Measurements from ENCODE around the gene SMIM33.

SMIM33 gene

GRCh38 chr5:139514486-139514856 lies 43.7 kb downstream of the SMIM33 start:
- TF ChIP-seq SIN3A (IDR thresholded peaks at IDR 0.05; ENCODE audit: borderline replicate concordance, insufficient read depth, low read length) (no peak), FOXP2 (optimal IDR thresholded peaks at IDR 0.05; ENCODE audit: borderline replicate concordance, extremely low read depth, extremely low read length, insufficient read depth) (no peak), TAF1 (IDR thresholded peaks at IDR 0.05; ENCODE audit: borderline replicate concordance, insufficient read depth, low read length) (no peak)

GRCh38 chr5:139517683-139518564 lies 47.1 kb downstream of the SMIM33 start:
- TF ChIP-seq SIN3A (IDR thresholded peaks at IDR 0.05; ENCODE audit: borderline replicate concordance, insufficient read depth, low read length): no peak
- peak; percentile 87 for TF ChIP-seq FOXP2 (optimal IDR thresholded peaks at IDR 0.05; ENCODE audit: borderline replicate concordance, extremely low read depth, extremely low read length, insufficient read depth)
- no peak for TF ChIP-seq TAF1 (IDR thresholded peaks at IDR 0.05; ENCODE audit: borderline replicate concordance, insufficient read depth, low read length)
- TF ChIP-seq POLR2AphosphoS5 (IDR thresholded peaks at IDR 0.05; ENCODE audit: low read depth, low read length): peak; percentile 92
- TF ChIP-seq REST (IDR thresholded peaks at IDR 0.05; ENCODE audit: insufficient read depth in 1 of 2, low read depth in 2 of 2, low read length in 2 of 2): no peak
